Progenitor cell of endocrine pancreas (in vitro differentiated cells): ENCODE measurements around the gene CCDC185. TPM values are rescaled to one million over a fixed set of nuclear protein-coding genes. Genes with fewer than 3 reads are reported as not detected.

Experiments used
- DNase-seq: peaks from one replicate; pipeline ENCODE4 v3.0.0; 2021; ENCODE audit warnings: low spot score; ENCODE audit not compliant: unreplicated experiment
- H3K27ac Mint-ChIP-seq: 2 replicates; pipeline ENCODE4 v1.8.0; 2021; ENCODE audit warnings: mild to moderate bottlenecking, moderate library complexity, mixed read lengths
- H3K27me3 Mint-ChIP-seq: 2 replicates; pipeline ENCODE4 v1.8.0; 2021; ENCODE audit warnings: mixed read lengths
- H3K36me3 Mint-ChIP-seq: 2 replicates; pipeline ENCODE4 v1.8.0; 2022; ENCODE audit warnings: mixed read lengths; ENCODE audit not compliant: insufficient read depth
- H3K4me1 Mint-ChIP-seq: 2 replicates; pipeline ENCODE4 v1.8.0; 2021; ENCODE audit warnings: low read depth, mixed read lengths
- H3K4me3 Mint-ChIP-seq: 2 replicates; pipeline ENCODE4 v1.8.0; 2021; ENCODE audit warnings: low read depth, mild to moderate bottlenecking, moderate library complexity, mixed read lengths
- H3K9me3 Mint-ChIP-seq: 2 replicates; pipeline ENCODE4 v1.8.0; 2021; ENCODE audit warnings: low read depth, mixed read lengths
- CTCF ChIP-seq: fragments of 200-600 bp; sonication (generic); IDR thresholded peaks from one replicate; pipeline ENCODE4 v1.5.0; 2021; ENCODE audit warnings: antibody characterized with exemption, mild to moderate bottlenecking; ENCODE audit not compliant: unreplicated experiment
- total RNA-seq: library from RNA; stranded (reverse); gene quantifications from 2 replicates; pipeline ENCODE4 v1.2.1, GENCODE V29; 2021

The CCDC185 gene
- total RNA-seq, 1 donor from 2014 or later = not detected

GRCh38 chr1:223353939-223354338 lies 39.3 kb upstream of the CCDC185 start:
- Mint-ChIP-seq H3K4me3 (no peak overlapping the region), H3K27ac (no peak overlapping the region), H3K4me1 (no peaks in the 10 kb centered on the region), H3K36me3 (no peaks in the 10 kb centered on the region), H3K9me3 (no peaks in the 10 kb centered on the region), H3K27me3 (peaks cover 51% of the 10 kb centered on the region)
- no peak for TF ChIP-seq CTCF
- DNase-seq = no peak

GRCh38 chr1:223355699-223356098 lies 37.5 kb upstream of the CCDC185 start:
- no peak for DNase-seq
- H3K27ac Mint-ChIP-seq = no peak overlapping the region
- peaks cover 63% of the 10 kb centered on the region for H3K27me3 Mint-ChIP-seq
- no peaks in the 10 kb centered on the region for H3K4me1 Mint-ChIP-seq
- no peak overlapping the region for H3K4me3 Mint-ChIP-seq
- no peaks in the 10 kb centered on the region for H3K36me3 Mint-ChIP-seq
- no peak for TF ChIP-seq CTCF
- H3K9me3 Mint-ChIP-seq = no peaks in the 10 kb centered on the region

- no peaks in the 10 kb centered on the region for H3K36me3 Mint-ChIP-seq
- no peaks in the 10 kb centered on the region for H3K9me3 Mint-ChIP-seq
- no peak overlapping the region for H3K4me3 Mint-ChIP-seq
- no peak overlapping the region for H3K27ac Mint-ChIP-seq
- H3K27me3 Mint-ChIP-seq = peaks cover 65% of the 10 kb centered on the region
- H3K4me1 Mint-ChIP-seq = peaks cover 13% of the 10 kb centered on the region
- no peak for DNase-seq
- no peak for TF ChIP-seq CTCF
Observed at GRCh38 chr1:223358826-223359225, 34.4 kb upstream of the CCDC185 start.

GRCh38 chr1:223363057-223363855 lies 30.0 kb upstream of the CCDC185 start:
- no peak overlapping the region for H3K27ac Mint-ChIP-seq

More at GRCh38 chr1:223363057-223363855, 30.0 kb upstream of the CCDC185 start:
- Mint-ChIP-seq H3K9me3 (no peaks in the 10 kb centered on the region), H3K27me3 (peaks cover 60% of the 10 kb centered on the region), H3K36me3 (no peaks in the 10 kb centered on the region), H3K4me3 (peak overlapping the region; percentile 87), H3K4me1 (peaks cover 14% of the 10 kb centered on the region)
- peak; percentile 24 for DNase-seq
- TF ChIP-seq CTCF = no peak
